Osteoblast (primary cell): ENCODE results near the gene FAM219A. TPM values are rescaled to one million over a fixed set of nuclear protein-coding genes. Genes with fewer than 3 reads are reported as not detected.

ENCODE experiments used
- DNase-seq: peaks from one replicate; pipeline ENCODE4 v3.0.0; 2011; ENCODE audit warnings: low spot score, mixed read lengths; ENCODE audit not compliant: insufficient read length; ENCODE audit errors: missing footprints
- H2AFZ ChIP-seq: 2 replicates; pipeline ENCODE4 v1.6.0; 2011; ENCODE audit warnings: mild to moderate bottlenecking, low read length
- H3K27ac ChIP-seq: 2 replicates; pipeline ENCODE4 v1.5.1; 2011; ENCODE audit warnings: mild to moderate bottlenecking, low read depth, low read length, moderate library complexity
- H3K27me3 ChIP-seq: 2 replicates; pipeline ENCODE4 v1.6.0; 2012; ENCODE audit warnings: mild to moderate bottlenecking, control low read depth, inconsistent platforms, low read length, moderate library complexity; ENCODE audit not compliant: insufficient read depth
- H3K36me3 ChIP-seq: 2 replicates; pipeline ENCODE4 v1.5.1; 2011; ENCODE audit warnings: mild to moderate bottlenecking, low read length, control low read depth, moderate library complexity; ENCODE audit not compliant: insufficient read depth
- H3K4me1 ChIP-seq: 2 replicates; pipeline ENCODE4 v1.5.1; 2011; ENCODE audit warnings: mild to moderate bottlenecking, low read length, control low read depth, moderate library complexity; ENCODE audit not compliant: insufficient read depth
- H3K4me2 ChIP-seq: 2 replicates; pipeline ENCODE4 v1.6.0; 2011; ENCODE audit warnings: mild to moderate bottlenecking, low read length; ENCODE audit not compliant: insufficient read depth
- H3K4me3 ChIP-seq: fragments of 200-600 bp; sonication (generic); 3 replicates; pipeline ENCODE4 v1.5.1; 2012; ENCODE audit warnings: mild to moderate bottlenecking, low read length, inconsistent platforms; ENCODE audit not compliant: insufficient read depth
- H3K79me2 ChIP-seq: 2 replicates; pipeline ENCODE4 v1.6.0; 2012; ENCODE audit warnings: mild to moderate bottlenecking, low read length, control low read depth, inconsistent platforms; ENCODE audit not compliant: insufficient read depth
- H3K9me3 ChIP-seq: 2 replicates; pipeline ENCODE4 v1.5.1; 2011; ENCODE audit warnings: low read depth, low read length, control low read depth
- H4K20me1 ChIP-seq: 2 replicates; pipeline ENCODE4 v1.6.0; 2012; ENCODE audit warnings: mild to moderate bottlenecking, low read length, control low read depth; ENCODE audit not compliant: insufficient read depth
- total RNA-seq: library from RNA; depleted of rRNA; stranded (reverse); fragments of >200 nt; gene quantifications from 2 replicates; pipeline ENCODE4 v1.2.3, GENCODE V29; 2012
- TF ChIP-seq, protein P1 (sequence below): IDR thresholded peaks from 2 replicates; pipeline ENCODE4 v1.5.1; 2011; ENCODE audit warnings: mild to moderate bottlenecking, low read depth, low read length, moderate library complexity; ENCODE audit errors: extremely low read depth

Gene FAM219A
- total RNA-seq, 1 donor = 9.4 TPM

DNA sequence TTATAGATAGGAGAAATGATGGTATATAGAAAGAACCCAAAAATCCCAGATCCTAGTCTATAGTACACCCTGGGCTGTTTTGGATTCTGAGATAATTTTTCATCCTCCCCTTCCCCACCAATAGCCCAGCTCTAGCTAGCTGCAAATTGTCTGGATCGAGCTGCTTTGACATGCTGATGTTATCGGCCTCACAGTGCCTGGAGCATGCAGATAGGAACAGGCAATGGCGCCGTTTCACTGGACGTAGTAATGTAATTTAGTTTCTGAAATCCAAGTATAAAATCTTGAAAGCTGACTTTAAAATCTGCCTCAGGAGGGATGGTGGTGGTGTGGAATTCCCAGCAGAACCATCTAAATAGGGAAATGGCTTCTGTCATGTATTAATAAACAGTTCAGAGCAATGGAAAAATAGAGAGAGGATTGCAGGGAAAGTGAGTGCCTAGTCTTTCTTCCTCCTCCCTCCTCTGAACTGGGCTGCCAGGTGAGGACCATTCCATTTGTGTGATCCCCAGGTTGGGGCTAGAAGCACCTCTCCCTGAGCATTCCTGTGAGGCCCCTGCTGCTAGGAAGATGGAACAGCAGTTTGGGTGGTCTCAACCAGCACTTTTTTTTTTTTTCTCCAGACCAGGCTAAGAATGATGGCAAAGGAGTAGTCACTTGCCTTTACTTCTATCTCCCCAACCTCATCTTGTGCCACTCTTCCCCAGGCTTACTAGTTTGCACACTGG is 31.9 kb downstream of the FAM219A start:
- no peaks in the 10 kb centered on the region for H3K27me3 ChIP-seq

DNA sequence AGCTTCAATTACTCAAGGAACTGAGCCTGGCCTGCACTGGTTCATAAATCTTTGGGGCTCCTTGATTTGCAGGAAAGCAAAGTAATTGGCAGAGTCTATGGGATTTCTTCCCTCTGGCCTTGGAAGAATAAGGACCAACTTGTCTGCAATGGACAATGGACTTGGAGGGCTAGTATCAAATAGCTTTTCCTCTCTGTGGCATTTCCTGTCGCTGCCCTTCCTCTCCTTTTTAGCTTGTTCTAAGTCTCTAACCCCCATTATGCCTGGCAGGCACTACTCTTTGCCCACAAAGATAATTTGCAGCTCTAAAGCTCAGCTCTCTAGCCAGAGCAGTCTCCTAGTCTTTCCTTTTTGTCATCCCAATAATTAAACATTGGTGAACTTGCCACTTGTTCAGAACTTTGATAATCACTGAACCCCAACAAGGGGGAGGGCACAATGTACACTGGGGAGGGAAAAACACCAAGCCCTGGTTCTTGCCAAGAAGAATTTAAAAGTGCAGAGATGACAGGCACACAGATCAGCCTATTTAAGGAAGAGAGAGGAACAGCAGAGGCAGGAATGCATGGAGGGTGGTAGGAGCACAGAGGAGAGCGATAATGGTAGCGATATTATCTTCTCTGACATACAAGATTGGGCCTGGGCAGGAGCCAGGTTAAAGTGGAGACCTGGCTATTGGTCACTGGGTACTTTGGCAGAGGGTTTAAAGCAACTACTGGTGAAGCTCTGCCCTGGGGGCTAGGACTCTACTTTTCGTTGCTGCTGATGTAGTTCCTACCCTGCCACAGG is 38.5 kb downstream of the FAM219A start:
- H2AFZ ChIP-seq = no peak overlapping the region
- TF ChIP-seq, protein P1, sequence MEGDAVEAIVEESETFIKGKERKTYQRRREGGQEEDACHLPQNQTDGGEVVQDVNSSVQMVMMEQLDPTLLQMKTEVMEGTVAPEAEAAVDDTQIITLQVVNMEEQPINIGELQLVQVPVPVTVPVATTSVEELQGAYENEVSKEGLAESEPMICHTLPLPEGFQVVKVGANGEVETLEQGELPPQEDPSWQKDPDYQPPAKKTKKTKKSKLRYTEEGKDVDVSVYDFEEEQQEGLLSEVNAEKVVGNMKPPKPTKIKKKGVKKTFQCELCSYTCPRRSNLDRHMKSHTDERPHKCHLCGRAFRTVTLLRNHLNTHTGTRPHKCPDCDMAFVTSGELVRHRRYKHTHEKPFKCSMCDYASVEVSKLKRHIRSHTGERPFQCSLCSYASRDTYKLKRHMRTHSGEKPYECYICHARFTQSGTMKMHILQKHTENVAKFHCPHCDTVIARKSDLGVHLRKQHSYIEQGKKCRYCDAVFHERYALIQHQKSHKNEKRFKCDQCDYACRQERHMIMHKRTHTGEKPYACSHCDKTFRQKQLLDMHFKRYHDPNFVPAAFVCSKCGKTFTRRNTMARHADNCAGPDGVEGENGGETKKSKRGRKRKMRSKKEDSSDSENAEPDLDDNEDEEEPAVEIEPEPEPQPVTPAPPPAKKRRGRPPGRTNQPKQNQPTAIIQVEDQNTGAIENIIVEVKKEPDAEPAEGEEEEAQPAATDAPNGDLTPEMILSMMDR = no peak
- peaks cover 56% of the 10 kb centered on the region for H4K20me1 ChIP-seq

More for the DNA sequence above, 31.9 kb downstream of the FAM219A start:
- H3K4me2 ChIP-seq = no peak overlapping the region
- no peak overlapping the region for H2AFZ ChIP-seq
- no peak overlapping the region for H3K4me3 ChIP-seq
- DNase-seq = no peak
- H3K4me1 ChIP-seq = peaks cover 6% of the 10 kb centered on the region
- no peak overlapping the region for H3K27ac ChIP-seq
- TF ChIP-seq, protein P1 = no peak
- H3K9me3 ChIP-seq = no peaks in the 10 kb centered on the region
- H3K36me3 ChIP-seq = no peaks in the 10 kb centered on the region
- peaks cover 75% of the 10 kb centered on the region for H4K20me1 ChIP-seq
- H3K79me2 ChIP-seq = no peaks in the 10 kb centered on the region

DNA sequence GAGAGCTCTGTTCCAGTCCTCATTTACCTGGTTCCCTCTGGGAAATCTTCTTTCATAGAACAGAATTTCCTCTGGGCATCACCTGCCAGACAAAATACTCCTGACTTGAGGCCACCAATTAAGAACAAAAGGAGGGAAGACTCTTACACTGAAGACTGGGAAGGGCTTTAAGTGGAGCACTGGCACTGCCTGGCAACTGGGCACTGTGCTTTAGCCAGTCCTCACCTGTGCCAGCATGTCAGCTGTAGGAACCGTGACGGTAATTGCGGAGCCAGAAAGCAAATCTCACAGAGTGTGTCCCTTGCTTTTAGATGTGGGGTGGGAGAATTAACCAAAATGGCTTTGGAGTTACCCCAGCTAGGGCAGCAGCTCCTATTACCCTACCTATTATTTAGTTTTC is 40.6 kb downstream of the FAM219A start:
- Histone ChIP-seq H3K9me3 (no peaks in the 10 kb centered on the region), H3K36me3 (no peaks in the 10 kb centered on the region), H3K4me2 (no peak overlapping the region), H4K20me1 (peaks cover 62% of the 10 kb centered on the region), H3K4me3 (no peak overlapping the region), H2AFZ (no peak overlapping the region), H3K27me3 (no peaks in the 10 kb centered on the region), H3K4me1 (no peaks in the 10 kb centered on the region), H3K79me2 (no peaks in the 10 kb centered on the region), H3K27ac (no peak overlapping the region)
- TF ChIP-seq, protein P1 = no peak
- DNase-seq = no peak

More for the DNA sequence above, 38.5 kb downstream of the FAM219A start:
- H3K79me2 ChIP-seq = no peaks in the 10 kb centered on the region
- no peaks in the 10 kb centered on the region for H3K4me1 ChIP-seq
- no peaks in the 10 kb centered on the region for H3K36me3 ChIP-seq
- no peak overlapping the region for H3K4me2 ChIP-seq
- no peak for DNase-seq
- no peak overlapping the region for H3K27ac ChIP-seq
- H3K27me3 ChIP-seq = no peaks in the 10 kb centered on the region
- no peak overlapping the region for H3K4me3 ChIP-seq
- H3K9me3 ChIP-seq = no peaks in the 10 kb centered on the region

DNA sequence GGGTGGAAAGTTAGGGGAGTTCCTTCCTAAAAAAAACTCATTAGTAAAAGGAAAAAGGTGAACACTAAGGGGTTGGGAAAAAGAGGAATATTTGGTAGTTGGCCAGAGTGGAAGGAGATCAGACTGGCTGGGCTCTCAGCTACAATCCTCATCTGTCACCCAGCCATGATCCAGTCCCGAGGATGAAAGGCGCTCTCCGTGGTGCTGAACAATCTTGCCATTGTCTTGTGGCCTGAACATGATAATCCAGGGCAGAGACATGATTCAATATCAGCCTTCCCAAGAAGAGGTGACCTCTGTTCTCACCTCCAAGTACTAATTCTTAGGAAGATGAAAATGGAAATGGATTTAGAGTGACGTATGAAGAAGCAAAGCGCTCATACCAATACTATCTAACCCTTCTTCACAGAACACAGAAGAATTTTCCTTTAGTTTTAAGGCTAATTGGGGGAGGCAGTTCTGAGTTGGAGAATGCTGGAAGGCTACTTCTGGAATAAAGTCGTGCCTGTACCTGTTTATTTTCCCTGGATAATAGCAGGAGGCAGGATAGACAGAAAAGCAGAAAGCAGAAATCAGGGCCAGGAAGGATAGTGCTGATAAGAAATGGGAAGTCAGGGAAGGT is 45.0 kb downstream of the FAM219A start:
- H3K79me2 ChIP-seq = no peaks in the 10 kb centered on the region
- H3K4me2 ChIP-seq = no peak overlapping the region
- H3K27me3 ChIP-seq = no peaks in the 10 kb centered on the region
- H3K9me3 ChIP-seq = no peaks in the 10 kb centered on the region
- H3K27ac ChIP-seq = no peak overlapping the region
- TF ChIP-seq, protein P1 = no peak
- H2AFZ ChIP-seq = no peak overlapping the region
- DNase-seq = no peak
- H3K4me1 ChIP-seq = no peaks in the 10 kb centered on the region
- H4K20me1 ChIP-seq = peaks cover 66% of the 10 kb centered on the region
- no peaks in the 10 kb centered on the region for H3K36me3 ChIP-seq
- no peak overlapping the region for H3K4me3 ChIP-seq
